Stimulated activated CD4-positive, alpha-beta T cell treated with anti-CD3 and anti-CD28 coated beads, Interleukin-1b, Interleukin-23, amount 100 ng/mL, for 1 hour (primary cell): ENCODE data around the gene PCSK6.
A peak's percentile ranks its signal among the peaks of the same experiment; 100 is the strongest.

Source experiments
- DNase-seq, 2 donors: peaks; one replicate each; pipeline ENCODE4 v3.0.0-alpha.2; 2020; ENCODE audit warnings: low read depth in 2 of 2

The PCSK6 gene

DNA sequence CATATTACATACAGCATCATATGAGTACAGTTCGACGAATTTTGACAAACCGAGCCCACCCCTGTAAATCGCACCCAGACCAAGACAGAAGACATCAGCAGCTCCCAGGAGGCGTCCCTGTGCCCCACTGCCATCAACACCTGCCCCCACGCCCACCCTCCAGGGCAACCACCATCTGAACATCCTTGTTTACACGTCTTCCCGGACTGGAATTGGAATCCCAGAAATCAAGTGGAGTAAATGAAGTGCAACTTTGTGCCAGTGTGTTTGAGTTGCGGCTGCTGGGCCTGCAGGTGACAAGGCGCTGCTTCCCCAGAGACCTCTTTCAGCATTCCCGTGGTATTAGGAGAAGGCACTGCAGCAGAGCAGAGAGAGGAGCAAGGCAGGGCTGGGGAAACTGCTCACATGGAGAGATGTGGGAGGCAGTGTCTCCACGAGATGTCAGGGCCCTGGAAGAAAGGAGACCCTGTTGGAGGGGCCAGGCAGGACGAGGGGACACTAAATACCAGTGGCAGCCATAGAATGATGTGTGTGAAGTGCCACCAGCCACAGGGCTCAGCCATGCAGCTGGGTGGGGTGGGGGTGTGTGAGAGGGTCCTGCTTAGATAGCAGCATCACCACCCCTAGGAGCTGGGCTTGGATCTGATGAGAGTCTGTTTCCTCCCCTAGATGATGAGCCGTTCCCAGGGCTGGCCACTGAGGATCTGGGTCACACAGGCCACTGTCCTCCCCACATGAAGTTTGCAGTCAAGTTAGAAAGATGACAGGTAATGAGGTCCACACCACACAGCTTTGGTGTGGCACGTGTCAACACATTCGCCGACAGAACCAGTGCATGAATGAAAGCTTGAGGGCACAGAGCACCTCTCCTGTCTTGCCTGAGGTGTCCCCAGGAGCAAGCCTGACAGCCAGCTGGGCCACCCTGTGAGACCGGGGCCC is 33.4 kb upstream of the PCSK6 start:
- DNase-seq: no peak

DNA sequence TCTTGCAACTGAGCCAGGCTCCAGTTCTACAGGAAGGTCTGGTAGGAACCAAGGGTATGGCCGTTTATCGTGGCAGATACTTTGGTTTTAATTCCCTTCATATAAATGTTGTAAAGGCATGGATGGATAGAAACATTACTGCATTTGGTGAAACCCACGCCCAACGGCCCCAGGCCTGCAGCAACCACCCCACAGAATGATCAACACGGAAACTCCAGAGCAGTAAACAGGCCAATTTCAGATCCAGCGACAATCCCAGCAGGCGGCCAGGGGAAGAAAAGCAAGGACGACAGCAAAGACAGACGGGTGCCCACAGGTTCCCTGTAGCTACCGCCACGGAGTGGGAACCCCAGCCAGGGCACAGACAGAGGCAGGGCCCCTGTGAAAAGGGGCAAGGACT is 32.6 kb upstream of the PCSK6 start:
- no peak for DNase-seq

DNA sequence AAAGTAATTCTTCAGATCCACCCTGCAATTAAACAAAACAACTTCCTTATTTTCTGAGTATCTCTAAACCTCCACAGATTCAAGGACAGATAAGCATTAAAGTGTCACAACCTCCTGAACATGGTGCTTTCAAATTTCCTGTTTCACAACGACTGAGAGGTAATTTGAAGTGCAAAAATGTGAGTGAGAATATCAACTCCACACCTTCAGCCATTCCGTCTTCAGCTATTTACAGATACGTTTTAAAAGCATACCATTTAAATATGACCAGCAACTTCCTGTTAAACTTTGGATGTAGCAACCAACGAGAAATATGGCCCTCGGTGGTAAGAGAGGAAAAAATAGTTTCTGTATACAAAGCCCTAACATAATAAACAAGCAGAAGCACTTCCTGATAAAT is 32.1 kb upstream of the PCSK6 start:
- no peak for DNase-seq

DNA sequence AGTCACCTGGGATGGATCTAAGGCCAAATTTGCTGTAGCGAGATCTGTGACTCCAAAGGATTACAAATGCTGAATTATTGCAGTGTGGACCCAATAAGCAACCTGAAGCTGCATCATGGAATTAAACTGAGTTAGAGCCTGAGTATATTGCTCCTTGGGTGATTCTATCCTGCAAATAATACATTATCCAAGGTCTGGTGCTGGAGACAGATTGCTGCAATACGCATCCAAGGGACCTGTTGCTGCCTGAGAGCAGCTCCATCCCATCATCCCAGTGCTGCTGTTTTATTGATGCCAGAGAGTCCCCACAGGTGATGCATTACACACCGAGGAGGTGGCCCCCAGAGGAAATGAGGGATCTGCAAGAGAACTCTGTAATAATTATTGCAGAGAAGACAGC is 31.6 kb upstream of the PCSK6 start:
- no peak for DNase-seq

DNA sequence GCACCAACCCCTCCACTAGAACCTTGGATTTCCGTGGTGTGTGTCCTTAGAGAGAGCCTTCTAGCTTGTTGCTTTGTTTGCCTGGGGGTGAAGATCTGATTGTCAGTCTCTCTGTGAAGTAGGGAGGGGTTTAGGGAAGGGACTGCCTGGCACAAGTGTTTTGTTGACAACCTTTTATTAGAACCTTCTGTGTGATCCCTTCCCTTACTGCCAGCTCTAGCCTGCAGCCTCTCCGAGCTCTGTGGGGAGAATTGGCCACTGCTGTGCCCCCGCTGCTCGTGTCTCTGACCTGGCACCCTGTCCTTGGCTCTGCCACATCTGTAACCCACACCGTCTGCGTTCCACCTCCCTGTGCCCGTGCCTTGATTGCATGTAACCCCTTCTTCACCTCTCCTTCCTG is 30.9 kb upstream of the PCSK6 start:
- DNase-seq: no peak

DNA sequence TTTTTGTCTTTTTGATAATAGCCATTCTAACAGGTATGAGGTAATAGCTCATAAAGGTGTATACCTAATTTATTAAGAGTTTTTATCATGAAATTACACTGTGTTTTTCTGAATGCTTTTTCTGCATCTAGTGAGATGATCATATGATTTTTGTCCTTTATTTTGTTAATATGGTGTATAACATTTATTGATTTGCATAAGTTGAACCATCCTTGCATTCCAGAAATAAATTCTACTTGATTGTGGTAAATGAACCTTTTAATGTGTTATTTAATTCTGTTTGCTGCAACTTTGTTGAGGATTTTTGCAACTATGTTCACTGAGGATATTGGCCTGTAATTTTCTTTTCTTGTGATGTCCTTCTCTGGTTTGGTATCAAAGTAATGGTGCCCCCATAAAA is 28.0 kb upstream of the PCSK6 start:
- DNase-seq: no peak

DNA sequence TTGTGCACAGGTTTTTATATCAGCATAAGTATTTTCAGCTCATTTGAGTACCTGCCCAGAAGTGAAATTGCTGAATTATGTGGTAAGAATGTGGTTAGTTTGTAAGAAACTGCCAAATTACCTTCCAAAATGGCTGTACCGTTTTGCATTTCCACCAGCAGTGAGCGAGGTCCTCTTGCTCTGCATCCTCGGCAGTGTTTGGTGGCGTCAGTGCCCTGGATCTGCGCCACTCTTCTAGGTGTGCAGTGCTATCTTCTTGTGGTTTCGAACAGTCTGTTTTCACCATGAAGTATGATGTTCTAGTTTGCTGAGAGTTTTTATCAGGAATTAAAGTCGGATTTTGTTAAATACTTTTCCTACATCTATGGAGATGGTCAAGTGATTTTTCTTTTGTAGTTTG is 24.8 kb upstream of the PCSK6 start:
- no peak for DNase-seq

DNA sequence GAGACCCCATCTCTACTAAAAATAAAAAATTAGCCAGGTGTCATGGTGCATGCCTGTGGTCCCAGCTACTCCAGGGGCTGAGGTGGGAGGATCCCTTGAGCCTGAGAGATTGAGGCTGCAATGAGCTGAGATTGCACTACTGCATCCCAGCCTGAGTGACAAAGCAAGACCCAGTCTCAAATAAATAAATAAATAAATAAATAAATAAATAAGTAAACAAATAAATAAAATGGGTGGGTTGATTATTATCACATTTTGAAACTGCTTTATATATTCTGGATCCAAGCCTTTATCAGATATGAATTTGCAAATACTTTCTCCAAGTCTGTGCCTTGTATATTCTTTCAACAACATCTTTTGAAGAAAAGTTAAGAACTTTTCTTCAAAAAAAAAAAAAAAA is 22.2 kb upstream of the PCSK6 start:
- no peak for DNase-seq

DNA sequence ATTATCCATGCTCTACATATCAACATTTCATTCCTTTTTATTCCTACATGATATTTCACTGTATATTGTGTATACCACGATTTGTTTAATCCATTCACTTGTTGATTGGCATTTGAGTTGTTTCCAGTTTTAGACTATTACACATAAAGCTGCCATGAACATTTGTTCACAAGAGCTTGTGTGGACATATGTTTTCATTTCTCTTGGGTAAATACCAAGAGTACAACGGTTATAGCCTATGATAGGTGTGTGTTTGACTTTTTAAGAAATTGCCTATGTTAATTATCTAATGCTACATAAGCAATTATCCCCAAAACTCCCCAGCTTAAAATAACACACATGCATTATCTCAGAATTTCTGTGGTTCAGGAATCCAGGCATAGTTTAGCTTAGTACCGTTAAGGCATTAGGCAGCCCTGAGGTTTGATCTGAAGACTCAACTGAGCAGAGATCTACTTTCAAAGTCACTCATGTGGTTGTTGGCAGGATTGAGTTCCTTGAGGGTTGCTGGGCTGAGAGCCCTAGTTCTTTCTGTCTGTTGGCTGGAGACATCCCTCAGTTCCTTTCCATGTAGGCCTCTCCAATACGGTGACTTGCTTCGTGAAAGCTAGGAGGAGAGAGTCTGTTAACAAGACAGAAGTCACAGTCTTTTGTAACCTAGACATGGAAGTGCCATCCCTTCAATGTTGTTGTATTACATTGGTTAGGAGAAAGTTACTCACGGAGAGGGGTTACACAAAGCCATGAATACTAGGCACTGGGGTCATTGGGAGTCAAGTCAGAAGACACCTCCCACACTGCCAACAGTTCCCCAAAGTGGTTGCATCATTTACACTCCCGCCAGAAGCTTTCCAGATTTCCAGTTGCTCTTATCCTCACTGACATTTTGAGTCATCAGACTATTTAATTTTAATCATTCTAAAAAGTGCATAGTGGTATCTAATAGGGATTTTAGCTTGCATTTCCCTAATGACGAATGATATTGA is 21.0 kb upstream of the PCSK6 start:
- no peak for DNase-seq

DNA sequence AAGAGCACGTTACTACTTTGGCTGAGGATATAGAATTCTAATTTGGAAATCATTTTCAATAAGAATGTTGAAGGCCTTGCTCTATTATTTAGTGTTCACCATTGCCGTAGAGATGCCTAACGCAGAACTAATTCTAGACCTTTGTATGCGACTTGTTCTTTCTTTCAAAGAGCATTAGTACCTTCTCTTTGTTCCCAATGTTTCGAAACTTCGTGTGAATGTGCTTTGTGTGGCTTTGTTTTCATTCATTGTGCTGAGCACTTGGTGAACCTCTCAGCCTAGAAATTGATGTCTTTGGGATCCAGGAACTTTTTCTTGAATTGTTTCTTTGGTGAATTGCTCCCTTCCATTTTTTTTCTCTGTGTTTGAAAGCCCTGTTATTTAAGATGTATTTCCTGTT is 19.8 kb upstream of the PCSK6 start:
- no peak for DNase-seq

DNA sequence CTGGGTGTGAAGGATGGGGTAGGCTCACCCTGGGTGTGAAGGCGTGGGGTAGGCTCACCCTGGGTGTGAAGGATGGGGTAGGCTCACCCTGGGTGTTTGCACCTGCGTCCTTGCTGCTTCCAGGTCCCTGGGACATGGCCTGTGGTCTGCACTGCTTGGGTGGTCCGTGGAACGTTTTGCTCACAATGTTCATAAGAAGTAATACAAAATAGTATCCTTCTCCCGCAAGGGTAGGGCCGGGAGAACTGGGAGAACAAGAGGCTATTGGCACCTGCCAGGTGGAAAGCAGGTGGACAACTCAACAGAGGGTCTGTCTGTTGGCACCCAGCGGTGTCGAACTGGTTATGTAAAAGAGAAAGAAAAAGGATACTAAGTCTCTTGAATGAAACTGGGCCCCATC is 17.0 kb upstream of the PCSK6 start:
- no peak for DNase-seq

DNA sequence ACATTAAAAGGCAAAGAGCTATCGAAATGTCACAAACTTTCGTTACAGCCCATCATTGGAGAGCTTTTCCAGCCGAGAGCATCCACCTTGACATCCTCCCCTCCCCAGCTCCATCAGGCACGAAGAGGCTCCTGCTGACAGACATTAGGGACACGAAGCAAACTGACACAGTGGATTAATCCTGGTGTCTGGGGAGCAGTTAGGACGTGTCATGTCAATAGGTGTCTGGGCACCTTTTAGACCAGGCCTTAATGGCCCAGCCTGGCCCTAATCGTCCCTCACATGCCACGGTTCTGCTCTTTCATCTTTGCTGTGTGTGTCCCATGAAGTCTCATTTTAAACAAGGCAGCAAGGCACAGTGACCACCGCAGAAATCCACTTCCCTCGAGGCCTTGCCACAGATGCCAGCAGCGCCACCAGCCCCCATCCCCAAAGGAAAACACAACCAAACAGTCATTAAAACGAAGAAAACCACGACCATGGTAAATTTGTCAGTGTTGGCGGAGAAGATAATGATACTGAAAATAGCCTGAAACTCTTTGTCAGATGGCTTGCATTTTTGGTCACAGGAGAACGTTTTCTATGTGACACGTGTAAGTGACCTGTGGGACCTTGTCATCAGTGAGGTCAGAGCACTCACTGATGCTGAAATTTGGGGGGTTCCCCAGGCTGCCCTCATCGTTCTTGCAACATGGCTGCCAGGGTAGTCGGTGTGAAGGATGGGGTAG is 16.3 kb upstream of the PCSK6 start:
- DNase-seq: no peak

DNA sequence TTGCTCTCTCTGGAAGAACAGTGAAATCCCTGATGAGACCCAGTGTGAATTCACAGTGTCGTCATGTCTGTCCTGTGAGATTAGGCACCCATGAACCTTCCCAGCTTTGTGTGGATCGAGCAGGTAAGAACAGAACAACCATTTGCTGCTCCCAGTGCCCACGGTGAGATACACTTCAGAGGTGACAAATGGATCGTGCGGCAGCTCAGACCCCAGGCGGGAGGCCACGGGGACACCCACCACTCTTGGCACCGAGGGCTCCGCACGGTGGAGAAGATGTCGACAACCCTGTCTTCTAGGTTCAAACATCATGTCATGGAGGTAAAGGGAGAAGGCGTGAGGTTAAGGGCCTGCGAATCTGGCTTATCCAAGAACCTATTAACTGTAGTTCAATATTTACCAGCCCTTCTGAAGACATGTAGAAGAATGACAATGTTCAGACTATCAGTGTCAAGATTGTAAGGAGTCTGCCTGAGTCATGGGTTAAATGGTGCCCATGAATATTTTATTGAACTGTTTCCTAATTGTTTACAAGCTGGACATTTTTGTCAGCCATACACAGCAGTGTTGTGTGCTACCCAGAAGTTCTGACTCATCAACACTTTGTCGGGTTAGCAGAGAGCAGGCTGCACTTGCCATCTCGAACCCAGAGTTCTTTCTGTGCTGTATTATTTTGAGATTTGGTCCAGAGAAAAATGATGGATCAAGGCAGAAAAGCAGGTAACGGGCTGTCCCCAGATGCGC is 15.5 kb upstream of the PCSK6 start:
- DNase-seq: no peak

DNA sequence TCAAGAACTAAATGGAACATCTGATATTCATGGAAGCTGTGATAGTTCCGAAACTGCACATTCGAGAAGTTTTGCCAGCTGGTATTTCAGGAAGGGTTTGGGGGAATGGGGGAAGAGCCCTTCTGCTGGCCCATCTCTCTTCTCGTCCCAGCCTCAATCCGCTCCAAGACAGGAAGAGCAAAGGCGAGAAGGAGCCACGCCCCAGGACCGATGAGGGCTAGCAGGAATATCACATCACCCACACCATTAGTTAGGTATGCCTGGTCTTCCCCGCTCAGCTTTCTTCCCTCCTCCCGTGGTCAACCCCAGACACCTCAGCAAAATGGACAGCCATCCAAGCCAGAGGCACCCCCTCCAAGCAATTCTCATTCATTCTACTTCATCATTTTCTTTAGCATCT is 14.9 kb upstream of the PCSK6 start:
- DNase-seq: no peak

DNA sequence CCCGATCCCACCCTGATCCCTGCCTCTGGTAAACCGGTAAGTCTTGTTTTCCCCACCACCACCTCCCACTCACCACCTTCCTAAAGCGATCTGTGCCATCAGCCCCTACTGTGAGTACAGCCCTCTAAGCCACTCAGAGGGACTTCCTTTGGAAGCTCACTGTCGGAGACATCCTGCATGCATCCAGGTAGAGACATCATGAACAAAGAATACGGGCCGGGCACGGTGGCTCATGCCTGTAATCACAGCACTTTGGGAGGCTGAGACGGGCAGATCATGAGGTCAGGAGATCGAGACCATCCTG is 13.7 kb upstream of the PCSK6 start:
- no peak for DNase-seq

DNA sequence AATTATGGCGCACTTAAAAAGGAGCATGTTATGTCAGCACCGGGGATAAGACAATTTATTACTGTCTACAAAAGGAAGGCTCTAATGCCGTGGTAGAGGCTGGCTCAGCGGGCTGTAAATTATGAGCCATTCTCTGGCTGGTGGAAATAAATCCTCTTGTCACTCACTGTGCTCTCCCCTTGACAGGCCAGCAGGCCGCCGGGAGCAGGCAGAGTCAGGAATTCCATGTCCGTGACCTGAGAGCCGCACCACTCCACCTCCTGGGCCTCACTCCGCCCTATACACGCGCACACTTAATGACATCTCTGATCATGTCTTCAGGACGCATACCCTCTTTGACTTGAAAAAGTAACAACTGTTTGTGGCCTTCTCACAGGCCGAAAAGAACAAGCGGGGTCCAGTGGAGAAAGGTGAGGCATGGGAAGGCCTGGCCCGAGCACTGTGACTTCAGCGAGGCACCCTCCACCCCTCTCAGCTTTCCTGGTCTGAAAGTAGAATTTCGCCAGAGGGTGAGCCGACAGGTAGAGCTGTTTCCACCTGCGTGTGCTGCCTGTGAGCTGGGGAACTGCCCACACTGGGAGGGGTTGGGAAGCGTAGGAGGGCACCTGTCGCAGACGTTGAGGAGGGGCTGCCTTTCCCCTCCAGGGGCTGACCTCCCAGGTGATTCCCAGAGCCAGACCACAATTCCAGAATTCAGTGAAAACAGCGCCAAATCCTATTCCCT is 13.2 kb upstream of the PCSK6 start:
- DNase-seq: no peak

DNA sequence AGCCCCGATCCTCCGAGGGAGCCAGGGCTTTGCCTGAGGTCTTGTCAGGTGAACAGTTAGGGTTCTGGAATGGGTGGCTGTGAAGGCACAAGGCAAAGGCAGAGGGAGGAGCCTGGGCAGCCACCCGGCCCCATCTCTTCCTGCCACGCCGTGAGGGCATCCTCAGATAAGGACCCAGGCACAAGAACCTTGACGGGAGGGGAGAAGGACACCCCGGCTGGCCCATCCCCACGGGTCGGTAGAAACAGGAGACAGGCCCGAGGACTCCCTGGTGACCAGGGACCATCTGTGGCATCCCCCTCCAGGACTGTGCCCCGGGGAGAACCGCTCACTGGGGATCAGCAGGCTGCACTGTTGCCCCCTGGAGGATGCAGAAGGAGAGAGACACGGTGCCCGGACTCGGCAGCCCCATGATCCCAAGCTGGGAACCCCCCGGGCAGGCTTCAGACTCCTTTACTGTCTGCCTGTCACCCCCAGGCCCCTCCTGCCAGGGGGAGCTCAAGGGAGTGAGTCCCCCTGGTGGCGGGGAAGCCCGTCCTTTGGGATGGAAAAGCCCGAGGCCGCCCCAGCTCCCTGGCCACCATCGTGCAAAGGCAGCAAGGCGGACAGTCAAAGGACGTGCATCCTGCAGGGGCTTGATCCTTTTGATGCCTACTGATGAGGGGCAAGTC is 12.3 kb upstream of the PCSK6 start:
- DNase-seq: peak; percentile 4 to 17

DNA sequence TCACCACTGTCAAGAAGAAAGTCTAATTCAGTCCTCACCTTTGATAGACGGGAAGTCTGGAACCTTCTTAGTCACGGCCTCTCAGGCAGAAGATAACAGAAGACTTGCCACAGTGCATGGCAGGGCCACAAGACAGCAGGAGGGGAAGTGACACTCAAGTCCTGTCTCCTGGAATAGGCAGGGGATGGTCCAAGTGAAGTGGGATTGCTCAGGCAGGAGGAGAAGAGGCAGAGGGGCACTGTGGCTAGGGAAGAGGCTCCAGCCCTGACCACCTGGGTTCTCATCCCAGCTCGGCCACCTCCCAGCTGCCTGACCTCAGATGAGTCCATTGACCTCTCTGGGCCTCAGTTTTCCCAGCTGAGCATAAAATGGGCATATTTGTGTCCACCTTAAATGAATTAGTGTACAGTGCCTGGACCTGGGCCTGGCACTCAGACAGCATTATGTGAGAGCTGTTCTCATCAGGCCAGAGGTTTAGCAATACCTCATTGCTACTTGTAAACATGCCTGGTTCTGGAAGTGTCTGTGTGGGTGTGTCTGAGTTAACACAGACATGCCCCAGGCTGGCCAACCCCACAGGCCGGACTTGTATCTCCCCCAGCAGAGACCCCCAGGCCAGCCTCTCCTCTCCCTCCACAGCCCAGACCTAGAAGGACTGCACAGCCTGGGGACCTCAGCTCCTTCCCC is 11.5 kb upstream of the PCSK6 start:
- no peak for DNase-seq

DNA sequence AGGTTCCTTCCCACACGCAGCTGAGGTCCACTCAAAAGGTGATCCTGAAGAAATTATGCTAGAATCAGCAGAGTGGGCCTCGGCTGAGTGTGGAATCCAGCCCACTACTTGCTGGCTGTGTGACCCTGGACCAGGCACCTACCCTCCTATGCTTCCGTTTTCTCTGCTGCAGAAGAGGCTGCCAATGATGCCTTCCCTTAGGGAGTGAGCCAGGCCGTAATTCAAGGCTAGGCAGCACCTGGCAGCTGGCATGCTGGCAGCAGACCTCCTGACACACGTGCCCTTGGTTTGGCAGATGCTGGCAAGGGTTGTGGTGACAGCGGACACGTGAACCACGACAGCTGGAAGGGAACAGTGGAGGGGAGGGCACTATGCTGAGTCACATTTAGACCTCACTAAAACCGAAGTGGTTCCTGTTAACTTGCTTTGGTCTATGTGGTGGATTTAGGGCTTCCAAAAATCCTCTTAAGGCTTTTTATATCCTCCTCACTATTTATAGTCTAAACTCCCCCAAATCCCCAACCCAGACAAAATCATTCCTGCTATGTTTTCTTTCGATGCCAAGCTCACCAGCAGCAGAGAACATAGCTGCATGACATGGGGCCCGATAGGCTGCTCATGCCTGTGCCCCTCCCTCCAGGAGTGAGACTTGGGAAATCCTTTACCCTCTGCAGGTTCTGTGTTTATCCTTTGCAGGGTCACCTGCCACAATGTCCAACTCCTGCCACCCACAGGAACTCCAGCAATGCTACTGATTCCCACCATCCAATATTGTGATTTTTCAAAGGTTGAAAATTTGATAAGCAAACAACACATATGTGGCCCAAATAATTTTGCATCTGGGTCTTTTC is 10.6 kb upstream of the PCSK6 start:
- no peak for DNase-seq
